ENCODE results near the gene GNA15.

- TF ChIP-seq CTCF (IDR thresholded peaks at IDR 0.05) (no peak), POLR2A (IDR thresholded peaks at IDR 0.05) (no peak)
Measured at GRCh38 chr19:3160219-3160618, 24.4 kb downstream of the GNA15 start.
